HepG2 (cell line): ENCODE data around the gene DND1. TPM values are rescaled to one million over a fixed set of nuclear protein-coding genes. Genes with fewer than 3 reads are reported as not detected.
A peak's percentile ranks its signal among the peaks of the same experiment; 100 is the strongest.

Experiments used
- CBX1 ChIP-seq: IDR thresholded peaks from one replicate; pipeline ENCODE4 v1.6.1; 2016; ENCODE audit warnings: antibody characterized with exemption, low read depth
- CHCHD3 ChIP-seq: sonication (generic); formaldehyde crosslinking; IDR thresholded peaks from 2 replicates; pipeline ENCODE4 v1.8.0; 2022; ENCODE audit warnings: mild to moderate bottlenecking, missing genetic modification reagents, moderate library complexity
- DZIP1 ChIP-seq: sonication (generic); formaldehyde crosslinking; IDR thresholded peaks from 2 replicates; pipeline ENCODE4 v1.5.0; 2020; ENCODE audit warnings: mild to moderate bottlenecking, missing genetic modification reagents
- HOMEZ ChIP-seq: IDR thresholded peaks from 2 replicates; pipeline ENCODE4 v1.6.1; 2016; ENCODE audit warnings: low read depth
- IRF1 ChIP-seq: sonication (generic); formaldehyde crosslinking; IDR thresholded peaks from 2 replicates; pipeline ENCODE4 v1.4.0; 2020; ENCODE audit warnings: low read depth, mild to moderate bottlenecking, missing genetic modification reagents
- MLX ChIP-seq: IDR thresholded peaks from 2 replicates; pipeline ENCODE4 v1.6.1; 2016
- NPAS2 ChIP-seq: sonication (generic); formaldehyde crosslinking; IDR thresholded peaks from 2 replicates; pipeline ENCODE4 v1.8.0; 2022; ENCODE audit warnings: mild to moderate bottlenecking, missing genetic modification reagents, borderline replicate concordance
- RARG ChIP-seq: sonication (generic); formaldehyde crosslinking; IDR thresholded peaks from 2 replicates; pipeline ENCODE4 v1.4.0; 2020; ENCODE audit warnings: low read depth, mild to moderate bottlenecking, missing genetic modification reagents
- ZC3H13 ChIP-seq: sonication (generic); formaldehyde crosslinking; IDR thresholded peaks from 2 replicates; pipeline ENCODE4 v1.8.1; 2023; ENCODE audit warnings: mild to moderate bottlenecking, missing genetic modification reagents, moderate library complexity
- ZMYM4 ChIP-seq: sonication (generic); formaldehyde crosslinking; IDR thresholded peaks from 2 replicates; pipeline ENCODE4 v1.8.1; 2023; ENCODE audit warnings: mild to moderate bottlenecking, missing genetic modification reagents
- ZNF383 ChIP-seq: sonication (generic); formaldehyde crosslinking; IDR thresholded peaks from 2 replicates; pipeline ENCODE4 v1.4.0; 2020; ENCODE audit warnings: missing genetic modification reagents, mild to moderate bottlenecking, borderline replicate concordance
- ZNF552 ChIP-seq: sonication (generic); formaldehyde crosslinking; IDR thresholded peaks from 2 replicates; pipeline ENCODE4 v1.9.0; 2022; ENCODE audit warnings: missing genetic modification reagents, mild to moderate bottlenecking, borderline replicate concordance
- ZNF567 ChIP-seq: sonication (generic); formaldehyde crosslinking; IDR thresholded peaks from 2 replicates; pipeline ENCODE4 v1.8.1; 2023; ENCODE audit warnings: mild to moderate bottlenecking, missing genetic modification reagents, borderline replicate concordance
- ZNF609 ChIP-seq: sonication (generic); formaldehyde crosslinking; IDR thresholded peaks from 2 replicates; pipeline ENCODE4 v1.4.0; 2020; ENCODE audit warnings: mild to moderate bottlenecking, missing genetic modification reagents, borderline replicate concordance
- ZNF709 ChIP-seq: sonication (generic); formaldehyde crosslinking; IDR thresholded peaks from 2 replicates; pipeline ENCODE4 v1.5.0; 2020; ENCODE audit warnings: mild to moderate bottlenecking, missing genetic modification reagents
- ZNF781 ChIP-seq: sonication (generic); formaldehyde crosslinking; IDR thresholded peaks from 2 replicates; pipeline ENCODE4 v1.5.1; 2020; ENCODE audit warnings: borderline replicate concordance, mild to moderate bottlenecking, missing genetic modification reagents; ENCODE audit errors: not compliant biosample characterization
- polyA plus RNA-seq, 8 experiments: library from polyadenylated mRNA; depleted of rRNA in 3 of 8; stranded (reverse) in 7 of 8; unstranded in 1 of 8; fragments of >200 nt; fragmentation: Illumina TruSeq in 4 of 8; extraction: Trizol in 4 of 8; gene quantifications; 2 replicates each; pipeline versions ENCODE4 v1.2.1 to v1.2.3, GENCODE V29; 2011 to 2016; ENCODE audit warnings: low read depth in 4 of 8, missing spikeins in 1 of 8, mixed read lengths in 1 of 8; ENCODE audit not compliant: insufficient read depth in 1 of 8
- total RNA-seq, 5 experiments: library from RNA; depleted of rRNA; stranded (reverse); fragments of >200 nt; fragmentation: Illumina TruSeq; extraction: Trizol; gene quantifications; 2 replicates each; pipeline ENCODE4 v1.2.3, GENCODE V29; 2016; ENCODE audit warnings: low read depth in 1 of 5

DND1 gene
- total and polyA plus RNA-seq, 2 of the 13 experiments (the other 11 are each of a cell fraction or from before 2014, with no cell fraction given): 0.48 to 0.55 TPM

- peak; percentile 31 for TF ChIP-seq ZNF781 (CRISPR knock-in tag)
- no peak for TF ChIP-seq CHCHD3 (CRISPR knock-in tag)
- peak; percentile 84 for TF ChIP-seq ZC3H13 (CRISPR knock-in tag)
- peak; percentile 56; the same call in 1 of the 2 replicates for TF ChIP-seq ZMYM4 (CRISPR knock-in tag)
- TF ChIP-seq ZNF383 (CRISPR knock-in tag): peak; percentile 58; the same call in 1 of the 2 replicates
- no peak for TF ChIP-seq RARG
- TF ChIP-seq IRF1 (CRISPR knock-in tag): no peak
- peak; percentile 67; the same call in 1 of the 2 replicates for TF ChIP-seq ZNF552 (CRISPR knock-in tag)
- peak; percentile 8; the same call in 1 of the 2 replicates for TF ChIP-seq MLX (CRISPR knock-in tag)
- TF ChIP-seq CBX1: peak; percentile 79
- no peak for TF ChIP-seq NPAS2 (CRISPR knock-in tag)
- peak; percentile 69; the same call in 1 of the 2 replicates for TF ChIP-seq ZNF567 (CRISPR knock-in tag)
- TF ChIP-seq ZNF709 (CRISPR knock-in tag): peak; percentile 57; the same call in 1 of the 2 replicates
- TF ChIP-seq ZNF609: no peak
- TF ChIP-seq DZIP1 (CRISPR knock-in tag): no peak
- TF ChIP-seq HOMEZ (CRISPR knock-in tag): peak; percentile 71
These were observed 8.8 kb downstream of the DND1 start, which contains the start of gene WDR55 (continued) for GRCh38 chr5:140664359-140665119.
